Smooth muscle cell (in vitro differentiated cells): ENCODE measurements around the gene SHC3. TPM values are rescaled to one million over a fixed set of nuclear protein-coding genes. Genes with fewer than 3 reads are reported as not detected.

Source experiments
- DNase-seq: peaks from one replicate; lab custom pipeline; 2025; ENCODE audit not compliant: unreplicated experiment; lab: John Stamatoyannopoulos, UW
- H2AFZ ChIP-seq: fragments of 200-600 bp; sonication (generic); 2 replicates; pipeline ENCODE4 v1.6.0; 2016; ENCODE audit warnings: antibody characterized with exemption, low read depth, mild to moderate bottlenecking
- H3F3A ChIP-seq: fragments of 200-600 bp; sonication (generic); 2 replicates; pipeline ENCODE4 v1.6.0; 2017; ENCODE audit warnings: antibody characterized with exemption, low read depth
- H3K27ac ChIP-seq: fragments of 200-600 bp; sonication (generic); 2 replicates; pipeline ENCODE4 v1.5.1; 2016; ENCODE audit warnings: low read depth, mild to moderate bottlenecking
- H3K27me3 ChIP-seq: fragments of 200-600 bp; sonication (generic); 2 replicates; pipeline ENCODE4 v1.6.1; 2016; ENCODE audit warnings: low read depth, mild to moderate bottlenecking
- H3K36me3 ChIP-seq: fragments of 200-600 bp; sonication (generic); 2 replicates; pipeline ENCODE4 v1.5.1; 2016; ENCODE audit warnings: low read depth
- H3K4me1 ChIP-seq: fragments of 200-600 bp; sonication (generic); 2 replicates; pipeline ENCODE4 v1.5.1; 2016; ENCODE audit warnings: low read depth
- H3K4me2 ChIP-seq: fragments of 200-600 bp; sonication (generic); 2 replicates; pipeline ENCODE4 v1.6.0; 2016; ENCODE audit warnings: mild to moderate bottlenecking
- H3K4me3 ChIP-seq: fragments of 200-600 bp; sonication (generic); 2 replicates; pipeline ENCODE4 v1.5.1; 2016; ENCODE audit warnings: mild to moderate bottlenecking
- H3K79me2 ChIP-seq: fragments of 200-600 bp; sonication (generic); 2 replicates; pipeline ENCODE4 v1.6.0; 2016; ENCODE audit warnings: low read depth, mild to moderate bottlenecking
- H3K9ac ChIP-seq: fragments of 200-600 bp; sonication (generic); 2 replicates; pipeline ENCODE4 v1.6.0; 2016; ENCODE audit warnings: low read depth
- H3K9me3 ChIP-seq: fragments of 200-600 bp; sonication (generic); replicated peaks from 2 replicates; pipeline ENCODE4 v1.5.1; 2016; ENCODE audit warnings: low read depth
- H4K20me1 ChIP-seq: fragments of 200-600 bp; sonication (generic); 2 replicates; pipeline ENCODE4 v1.6.0; 2016; ENCODE audit warnings: low read depth
- WGBS: methylation state at CpG from one replicate; pipeline ENCODE4 v1.1.7; 2016; ENCODE audit warnings: low lambda C conversion rate; 5-methylcytosine and 5-hydroxymethylcytosine counted together
- polyA plus RNA-seq: library from polyadenylated mRNA; unstranded; fragments of >200 nt; fragmentation: Nextera tagmentation; extraction: Ambion mirVana; gene quantifications from 2 replicates; pipeline ENCODE4 v1.2.1, GENCODE V29; 2016
- total RNA-seq: library from RNA; depleted of rRNA; stranded (reverse); fragments of >200 nt; gene quantifications from 2 replicates; pipeline ENCODE4 v1.2.3, GENCODE V29; 2014
- TF ChIP-seq, protein P1 (sequence below): fragments of 200-600 bp; sonication (generic); IDR thresholded peaks from 2 replicates; pipeline ENCODE4 v1.5.1; 2017; ENCODE audit warnings: borderline replicate concordance, mild to moderate bottlenecking, antibody characterized with exemption; ENCODE audit not compliant: insufficient read depth, poor library complexity, severe bottlenecking

Gene SHC3
- total and polyA plus RNA-seq, 2 experiments from 2014 or later: 0.38 to 0.67 TPM

DNA sequence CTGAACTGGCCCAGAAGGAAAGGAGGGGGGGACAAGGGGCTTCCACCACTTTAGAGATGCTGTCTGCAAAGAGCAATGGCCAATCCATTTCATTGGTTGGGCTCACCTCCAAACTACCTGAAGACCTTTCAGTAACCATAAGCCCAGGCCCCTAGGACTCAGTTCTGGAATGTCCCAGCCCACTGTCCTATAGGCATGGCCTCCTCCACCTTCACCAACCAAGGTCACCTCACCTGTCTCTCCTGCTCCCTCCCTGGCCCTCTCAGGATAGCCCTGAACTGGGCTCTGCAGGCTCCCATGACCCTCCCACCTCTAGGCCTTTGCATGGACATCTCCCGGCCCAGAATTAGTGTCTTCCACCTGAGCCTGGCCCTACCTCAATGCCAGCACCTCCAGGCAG lies 165.0 kb downstream of the SHC3 start:
- H3K36me3 ChIP-seq: no peaks in the 10 kb centered on the region
- DNase-seq: no peak
- H3K9me3 ChIP-seq: no peaks in the 10 kb centered on the region
- no peak overlapping the region for H3K27ac ChIP-seq
- H2AFZ ChIP-seq: no peak overlapping the region
- H4K20me1 ChIP-seq: no peaks in the 10 kb centered on the region
- H3K4me1 ChIP-seq: no peaks in the 10 kb centered on the region
- no peak overlapping the region for H3K4me2 ChIP-seq
- peaks cover 6% of the 10 kb centered on the region for H3F3A ChIP-seq
- no peaks in the 10 kb centered on the region for H3K79me2 ChIP-seq
- H3K4me3 ChIP-seq: no peak overlapping the region
- 91% methylated on average over 1 of the region's 1 CpG for WGBS
- H3K27me3 ChIP-seq: no peaks in the 10 kb centered on the region
- H3K9ac ChIP-seq: no peak overlapping the region
- TF ChIP-seq, protein P1, sequence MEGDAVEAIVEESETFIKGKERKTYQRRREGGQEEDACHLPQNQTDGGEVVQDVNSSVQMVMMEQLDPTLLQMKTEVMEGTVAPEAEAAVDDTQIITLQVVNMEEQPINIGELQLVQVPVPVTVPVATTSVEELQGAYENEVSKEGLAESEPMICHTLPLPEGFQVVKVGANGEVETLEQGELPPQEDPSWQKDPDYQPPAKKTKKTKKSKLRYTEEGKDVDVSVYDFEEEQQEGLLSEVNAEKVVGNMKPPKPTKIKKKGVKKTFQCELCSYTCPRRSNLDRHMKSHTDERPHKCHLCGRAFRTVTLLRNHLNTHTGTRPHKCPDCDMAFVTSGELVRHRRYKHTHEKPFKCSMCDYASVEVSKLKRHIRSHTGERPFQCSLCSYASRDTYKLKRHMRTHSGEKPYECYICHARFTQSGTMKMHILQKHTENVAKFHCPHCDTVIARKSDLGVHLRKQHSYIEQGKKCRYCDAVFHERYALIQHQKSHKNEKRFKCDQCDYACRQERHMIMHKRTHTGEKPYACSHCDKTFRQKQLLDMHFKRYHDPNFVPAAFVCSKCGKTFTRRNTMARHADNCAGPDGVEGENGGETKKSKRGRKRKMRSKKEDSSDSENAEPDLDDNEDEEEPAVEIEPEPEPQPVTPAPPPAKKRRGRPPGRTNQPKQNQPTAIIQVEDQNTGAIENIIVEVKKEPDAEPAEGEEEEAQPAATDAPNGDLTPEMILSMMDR: no peak

DNA sequence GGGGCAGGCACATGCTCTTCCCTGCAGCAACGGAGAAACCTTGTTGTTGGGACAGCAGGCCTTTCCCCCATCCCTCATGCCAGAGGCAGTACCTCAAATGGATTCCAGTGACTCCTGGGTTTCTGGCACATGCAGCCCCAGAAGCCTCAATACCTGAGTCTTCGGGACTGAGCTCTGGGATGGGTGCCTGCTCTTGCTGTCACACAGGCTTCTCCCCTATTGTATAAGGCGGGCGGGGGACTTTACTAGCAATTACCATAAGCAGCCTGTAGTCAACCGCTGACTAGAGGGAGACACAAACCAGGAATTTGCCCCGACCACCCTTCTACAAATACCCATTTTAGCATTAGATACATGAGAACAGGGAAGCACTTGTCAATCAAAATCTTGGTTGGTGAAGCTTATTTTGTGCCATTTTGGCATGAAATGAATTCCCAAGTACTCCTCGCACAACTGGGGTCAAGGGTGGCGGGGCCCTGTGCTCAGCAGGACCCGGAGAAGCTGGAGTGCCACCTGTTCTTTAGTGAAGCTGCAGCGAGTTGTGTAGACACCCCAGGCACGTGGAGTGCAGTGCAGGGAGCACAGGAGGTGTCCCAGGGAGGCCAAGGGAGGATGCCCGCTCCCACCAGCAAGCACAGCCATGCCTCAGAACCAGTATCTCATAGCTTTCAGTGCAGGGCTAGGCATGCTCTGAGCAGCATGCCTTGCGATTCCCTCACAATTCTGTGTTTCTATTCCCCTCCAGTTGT lies 166.2 kb downstream of the SHC3 start:
- H3K9ac ChIP-seq: no peak overlapping the region
- no peak overlapping the region for H2AFZ ChIP-seq
- WGBS: 85% methylated on average over 13 of the region's 13 CpGs
- no peaks in the 10 kb centered on the region for H3K9me3 ChIP-seq
- H4K20me1 ChIP-seq: no peaks in the 10 kb centered on the region
- peaks cover 6% of the 10 kb centered on the region for H3F3A ChIP-seq
- TF ChIP-seq, protein P1: no peak
- H3K4me1 ChIP-seq: no peaks in the 10 kb centered on the region
- H3K27ac ChIP-seq: no peak overlapping the region
- no peaks in the 10 kb centered on the region for H3K27me3 ChIP-seq
- H3K36me3 ChIP-seq: no peaks in the 10 kb centered on the region
- no peaks in the 10 kb centered on the region for H3K79me2 ChIP-seq
- H3K4me3 ChIP-seq: no peak overlapping the region
- H3K4me2 ChIP-seq: no peak overlapping the region
- DNase-seq: no peak

DNA sequence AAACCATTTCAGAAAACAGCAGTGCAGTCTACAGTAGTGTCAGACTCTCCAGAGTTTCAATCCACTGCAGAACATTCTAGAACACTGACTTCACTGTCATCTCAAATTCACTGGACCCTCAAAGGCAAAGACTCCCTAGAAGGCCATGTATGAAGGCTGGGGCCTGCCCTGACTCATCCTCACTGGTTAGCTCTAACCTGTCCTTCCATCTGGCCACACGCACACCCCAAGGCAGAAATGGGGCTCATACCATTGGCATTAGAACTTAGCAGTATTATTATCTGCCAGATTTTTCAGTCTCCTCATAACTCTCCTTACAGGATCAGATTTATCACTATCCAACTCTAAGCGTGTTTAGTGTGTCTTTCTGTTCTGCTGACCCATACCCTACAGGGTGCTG lies 166.9 kb downstream of the SHC3 start:
- Histone ChIP-seq H4K20me1 (peaks cover 2% of the 10 kb centered on the region), H3K79me2 (no peaks in the 10 kb centered on the region), H3K4me3 (no peak overlapping the region), H2AFZ (no peak overlapping the region), H3F3A (peaks cover 6% of the 10 kb centered on the region), H3K9me3 (no peaks in the 10 kb centered on the region), H3K4me2 (no peak overlapping the region), H3K4me1 (no peaks in the 10 kb centered on the region), H3K36me3 (no peaks in the 10 kb centered on the region), H3K9ac (no peak overlapping the region), H3K27me3 (no peaks in the 10 kb centered on the region), H3K27ac (no peak overlapping the region)
- no peak for DNase-seq
- 93% methylated on average over 2 of the region's 2 CpGs for WGBS
- TF ChIP-seq, protein P1: no peak
